Naive thymus-derived CD8-positive, alpha-beta T cell (primary cell): ENCODE measurements around the gene NIF3L1. TPM values are rescaled to one million over a fixed set of nuclear protein-coding genes. Genes with fewer than 3 reads are reported as not detected.

Experiments used
- ATAC-seq, 2 donors: fragments of 150-1000 bp; cut with Tn5 transposase in 1 of 2; sonication (Bioruptor Pico), chemical (Tn5 transposase) in 1 of 2; 1 replicate in 1 of 2; 2 replicates in 1 of 2; pipeline ENCODE4 v1.10.0; 2021; ENCODE audit warnings: mild to moderate bottlenecking in 2 of 2, moderate library complexity in 2 of 2
- POLR2A ChIA-PET: fragments of 350-600 bp; sonication (Branson Sonifier 250); formaldehyde crosslinking; loops from one replicate; lab custom pipeline; 2021; ENCODE audit warnings: antibody characterized with exemption; lab: Charles Lee
- DNase-seq, 10 donors: peaks; one replicate each; pipeline versions ENCODE4 v3.0.0 to v3.0.0-alpha.2; 2020 to 2022
- H3K27ac Mint-ChIP-seq, 10 donors: one replicate each; pipeline ENCODE4 v1.8.0; 2020 to 2022; ENCODE audit warnings: mild to moderate bottlenecking in 10 of 10, mixed read lengths in 10 of 10, moderate library complexity in 4 of 10, inconsistent platforms in 1 of 10
- H3K27me3 Mint-ChIP-seq, 5 donors: one replicate each; pipeline ENCODE4 v1.8.0; 2021 to 2022; ENCODE audit warnings: mixed read lengths in 5 of 5
- H3K36me3 Mint-ChIP-seq, 3 donors: one replicate each; pipeline ENCODE4 v1.8.0; 2020 to 2022; ENCODE audit warnings: mixed read lengths in 3 of 3, mild to moderate bottlenecking in 2 of 3, inconsistent platforms in 1 of 3
- H3K4me1 Mint-ChIP-seq, 4 donors: one replicate each; pipeline ENCODE4 v1.8.0; 2021 to 2022; ENCODE audit warnings: mixed read lengths in 4 of 4
- H3K4me3 Mint-ChIP-seq, 10 donors: one replicate each; pipeline ENCODE4 v1.8.0; 2020 to 2022; ENCODE audit warnings: mild to moderate bottlenecking in 10 of 10, mixed read lengths in 10 of 10, moderate library complexity in 6 of 10, inconsistent platforms in 1 of 10
- H3K9me3 Mint-ChIP-seq, 9 donors: one replicate each; pipeline ENCODE4 v1.8.0; 2020 to 2022; ENCODE audit warnings: mixed read lengths in 9 of 9, mild to moderate bottlenecking in 3 of 9, inconsistent platforms in 1 of 9, moderate library complexity in 1 of 9
- polyA plus RNA-seq, 3 donors: library from polyadenylated mRNA; unstranded; fragments of 300-500 nt; fragmentation: Illumina TruSeq; gene quantifications; one replicate each; pipeline ENCODE4 v1.2.3, GENCODE V29; 2021
- total RNA-seq, 8 experiments: library from RNA in 2 of 8; stranded (reverse) in 2 of 8; gene quantifications; one replicate each; pipeline ENCODE4 v1.2.3 and lab custom pipeline; 2021 to 2026

Gene NIF3L1
- total and polyA plus RNA-seq, 5 experiments from 2014 or later, result 15.6 to 37.3 (median 24.0) TPM

- Mint-ChIP-seq H3K27me3 (no peaks in the 10 kb centered on the region), H3K9me3 (no peaks in the 10 kb centered on the region), H3K36me3 (peaks cover 12 to 74% (median 52%) of the 10 kb centered on the region in 3 donors), H3K27ac (peak overlapping the region in 7 of 10 donors; percentile 15 to 80 (median 70)), H3K4me3 (peak overlapping the region in 1 of 10 donors; percentile 41), H3K4me1 (peaks cover 13 to 28% (median 21%) of the 10 kb centered on the region in 4 donors)
- ATAC-seq, result no peak
- no peak for DNase-seq
- POLR2A ChIA-PET, result interaction anchor here (1.0 to 2.1 kb wide), 3 partner anchors 11 to 38 kb away, joined by 3 to 12 read pairs (median 4); partner anchors contain the start of gene CLK1
These were observed 36.6 kb upstream of the NIF3L1 start for GRCh38 chr2:200852605-200853004.

- no peaks in the 10 kb centered on the region for H3K9me3 Mint-ChIP-seq
- DNase-seq (no peak), ATAC-seq (no peak)
- peak overlapping the region in 1 of 10 donors; percentile 48 for H3K4me3 Mint-ChIP-seq
- H3K27me3 Mint-ChIP-seq, result no peaks in the 10 kb centered on the region
- peak overlapping the region in 8 of 10 donors; percentile 7 to 91 (median 47) for H3K27ac Mint-ChIP-seq
- POLR2A ChIA-PET, result no interaction called here
- H3K4me1 Mint-ChIP-seq, result peaks cover 31 to 62% (median 56%) of the 10 kb centered on the region in 4 donors
- H3K36me3 Mint-ChIP-seq, result peaks cover 18 to 96% (median 69%) of the 10 kb centered on the region in 3 donors
These were observed 32.4 kb upstream of the NIF3L1 start for GRCh38 chr2:200856806-200857205.

- peaks cover 0 to 3% (median 0%) of the 10 kb centered on the region in 9 donors for H3K9me3 Mint-ChIP-seq
- DNase-seq (peak in 2 of 10 donors; percentile 25 to 44), ATAC-seq (no peak)
- H3K4me1 Mint-ChIP-seq, result peaks cover 36 to 68% (median 66%) of the 10 kb centered on the region in 4 donors
- peak overlapping the region; percentile 75 to 100 (median 95) for H3K4me3 Mint-ChIP-seq
- H3K27me3 Mint-ChIP-seq, result no peaks in the 10 kb centered on the region
- H3K36me3 Mint-ChIP-seq, result peaks cover 30 to 82% (median 68%) of the 10 kb centered on the region in 3 donors
- H3K27ac Mint-ChIP-seq, result peak overlapping the region; percentile 57 to 91 (median 80)
- POLR2A ChIA-PET, result interaction anchor here (0.5 to 1.9 kb wide), 7 partner anchors 10 to 256 kb away, joined by 4 to 8 read pairs (median 6); partner anchors contain the start of gene CFLAR
These were observed 28.9 kb upstream of the NIF3L1 start for GRCh38 chr2:200860092-200860795.

- peaks cover 30 to 68% (median 63%) of the 10 kb centered on the region in 3 donors for H3K36me3 Mint-ChIP-seq
- H3K9me3 Mint-ChIP-seq, result peaks cover 0 to 3% (median 0%) of the 10 kb centered on the region in 9 donors
- ATAC-seq, result no peak
- peak overlapping the region; percentile 90 to 100 (median 99) for H3K27ac Mint-ChIP-seq
- H3K4me1 Mint-ChIP-seq, result peaks cover 34 to 66% (median 63%) of the 10 kb centered on the region in 4 donors
- POLR2A ChIA-PET, result interaction anchor here (0.7 to 1.9 kb wide), 4 partner anchors 12 to 51 kb away, joined by 3 to 6 read pairs (median 5); partner anchors contain the start of genes BZW1, NIF3L1 and PPIL3
- no peaks in the 10 kb centered on the region for H3K27me3 Mint-ChIP-seq
- DNase-seq, result no peak
- peak overlapping the region; percentile 85 to 100 (median 95) for H3K4me3 Mint-ChIP-seq
These were observed 27.5 kb upstream of the NIF3L1 start for GRCh38 chr2:200861617-200862155.

- H3K36me3 Mint-ChIP-seq, result peaks cover 27 to 60% (median 54%) of the 10 kb centered on the region in 3 donors
- POLR2A ChIA-PET, result interaction anchor here (1.7 to 3.6 kb wide), 5 partner anchors 8 to 149 kb away, joined by 5 to 140 read pairs (median 48); partner anchors contain the start of genes BZW1, NIF3L1 and PPIL3
- DNase-seq (peak in 9 of 10 donors; percentile 36 to 83 (median 69)), ATAC-seq (peak; percentile 28 to 56)
- peak overlapping the region; percentile 90 to 100 (median 99) for H3K27ac Mint-ChIP-seq
- H3K9me3 Mint-ChIP-seq, result peaks cover 0 to 3% (median 0%) of the 10 kb centered on the region in 9 donors
- peaks cover 30 to 64% (median 58%) of the 10 kb centered on the region in 4 donors for H3K4me1 Mint-ChIP-seq
- no peaks in the 10 kb centered on the region for H3K27me3 Mint-ChIP-seq
- peak overlapping the region; percentile 85 to 100 (median 95) for H3K4me3 Mint-ChIP-seq
These were observed 26.6 kb upstream of the NIF3L1 start for GRCh38 chr2:200862532-200863000.

- H3K4me1 Mint-ChIP-seq, result peaks cover 23 to 55% (median 48%) of the 10 kb centered on the region in 4 donors
- H3K36me3 Mint-ChIP-seq, result peaks cover 25 to 48% (median 42%) of the 10 kb centered on the region in 3 donors
- peak in 3 of 10 donors; percentile 30 to 66 (median 43) for DNase-seq
- POLR2A ChIA-PET, result interaction anchor here (0.6 to 3.6 kb wide), 49 partner anchors 9 to 1403 kb away, joined by 3 to 140 read pairs (median 6); partner anchors contain the start of genes ALS2, BZW1, CASP8 and CFLAR
- H3K27ac Mint-ChIP-seq, result peak overlapping the region; percentile 90 to 100 (median 99)
- H3K9me3 Mint-ChIP-seq, result peaks cover 0 to 3% (median 0%) of the 10 kb centered on the region in 9 donors
- no peaks in the 10 kb centered on the region for H3K27me3 Mint-ChIP-seq
- peak; percentile 2 to 16 for ATAC-seq
- peak overlapping the region; percentile 85 to 100 (median 95) for H3K4me3 Mint-ChIP-seq
These were observed 25.4 kb upstream of the NIF3L1 start for GRCh38 chr2:200863782-200864175.

GRCh38 chr2:200864176-200865034 lies 24.8 kb upstream of the NIF3L1 start, which contains the start of gene CLK1:
Gene CLK1 (minus strand): TSS chr2:200864658. CDS start chr2:200861862, 2,796 bp downstream.
- no peaks in the 10 kb centered on the region for H3K27me3 Mint-ChIP-seq

GRCh38 chr2:200869014-200869413 lies 20.2 kb upstream of the NIF3L1 start:
- POLR2A ChIA-PET, result interaction anchor here (0.6 to 1.2 kb wide), 4 partner anchors 14 to 248 kb away, joined by 3 to 5 read pairs (median 4); partner anchors contain the start of genes CFLAR, NIF3L1 and PPIL3
- Mint-ChIP-seq H3K4me1 (peaks cover 3 to 27% (median 17%) of the 10 kb centered on the region in 4 donors), H3K27me3 (no peaks in the 10 kb centered on the region), H3K9me3 (peaks cover 0 to under 1% (median 0%) of the 10 kb centered on the region in 9 donors), H3K36me3 (peaks cover under 1 to 35% (median 4%) of the 10 kb centered on the region in 3 donors), H3K27ac (peak overlapping the region in 6 of 10 donors; percentile 20 to 91 (median 64)), H3K4me3 (peak overlapping the region in 3 of 10 donors; percentile 5 to 71 (median 7))
- DNase-seq (no peak), ATAC-seq (no peak)

More at GRCh38 chr2:200864176-200865034, 24.8 kb upstream of the NIF3L1 start, which contains the start of gene CLK1:
- H3K9me3 Mint-ChIP-seq, result peaks cover 0 to 3% (median 0%) of the 10 kb centered on the region in 9 donors
- H3K36me3 Mint-ChIP-seq, result peaks cover 25 to 41% (median 36%) of the 10 kb centered on the region in 3 donors
- peak within 1 kb of the TSS; percentile 90 to 100 (median 99) for H3K27ac Mint-ChIP-seq
- POLR2A ChIA-PET, result interaction anchor here (0.6 to 3.6 kb wide), 52 partner anchors 10 to 1667 kb away, joined by 3 to 140 read pairs (median 6); partner anchors contain the start of genes ALS2, BZW1, CASP10 and CASP8
- peak; percentile 75 to 76 for ATAC-seq
- H3K4me3 Mint-ChIP-seq, result peak within 1 kb of the TSS; percentile 85 to 100 (median 95)
- peaks cover 23 to 53% (median 45%) of the 10 kb centered on the region in 4 donors for H3K4me1 Mint-ChIP-seq
- peak; percentile 92 to 98 (median 96) for DNase-seq

- Mint-ChIP-seq H3K4me1 (peaks cover 0 to 19% (median 8%) of the 10 kb centered on the region in 4 donors), H3K36me3 (peaks cover 0 to 52% (median 10%) of the 10 kb centered on the region in 3 donors), H3K9me3 (no peaks in the 10 kb centered on the region), H3K4me3 (no peak overlapping the region), H3K27me3 (no peaks in the 10 kb centered on the region), H3K27ac (peak overlapping the region in 1 of 10 donors; percentile 54)
- ATAC-seq (no peak), DNase-seq (no peak)
- POLR2A ChIA-PET, result no interaction called here
These were observed 18.0 kb upstream of the NIF3L1 start for GRCh38 chr2:200871151-200871550.

GRCh38 chr2:200873560-200873959 lies 15.6 kb upstream of the NIF3L1 start:
- peaks cover 0 to 9% (median 4%) of the 10 kb centered on the region in 4 donors for H3K4me1 Mint-ChIP-seq
- peak overlapping the region in 3 of 10 donors; percentile 29 to 53 (median 52) for H3K27ac Mint-ChIP-seq
- ATAC-seq (no peak), DNase-seq (no peak)
- H3K4me3 Mint-ChIP-seq, result no peak overlapping the region
- H3K9me3 Mint-ChIP-seq, result no peaks in the 10 kb centered on the region
- peaks cover 0 to 71% (median 10%) of the 10 kb centered on the region in 3 donors for H3K36me3 Mint-ChIP-seq
- no peaks in the 10 kb centered on the region for H3K27me3 Mint-ChIP-seq
- POLR2A ChIA-PET, result no interaction called here

GRCh38 chr2:200877443-200877842 lies 11.7 kb upstream of the NIF3L1 start:
- Mint-ChIP-seq H3K27ac (no peak overlapping the region), H3K27me3 (no peaks in the 10 kb centered on the region), H3K36me3 (peaks cover 0 to 90% (median 30%) of the 10 kb centered on the region in 3 donors), H3K4me1 (peaks cover 0 to 6% (median 4%) of the 10 kb centered on the region in 4 donors), H3K4me3 (no peak overlapping the region), H3K9me3 (no peaks in the 10 kb centered on the region)
- ATAC-seq (no peak), DNase-seq (no peak)
- POLR2A ChIA-PET, result interaction anchor here (1.4 kb wide), 2 partner anchors 12 to 13 kb away, joined by 5 to 7 read pairs; partner anchors contain the start of genes CLK1 and NIF3L1
